HG03097 (cell line): ENCODE data around the gene MEP1B.

Experiments used
- ATAC-seq: cut with Tn5 transposase; IDR thresholded peaks from one replicate; pipeline ENCODE4 v1.9.1; 2021; ENCODE audit not compliant: unreplicated experiment, low FRiP score

The MEP1B gene

GRCh38 chr18:32261003-32261402 lies 71.2 kb downstream of the MEP1B start:
- no peak for ATAC-seq

GRCh38 chr18:32262092-32262491 lies 72.3 kb downstream of the MEP1B start:
- no peak for ATAC-seq

GRCh38 chr18:32264401-32264800 lies 74.6 kb downstream of the MEP1B start:
- no peak for ATAC-seq

- no peak for ATAC-seq
Observed at GRCh38 chr18:32267463-32267862, 77.6 kb downstream of the MEP1B start.
